ENCODE measurements around the gene STYXL2. TPM values are rescaled to one million over a fixed set of nuclear protein-coding genes. Genes with fewer than 3 reads are reported as not detected.

Gene STYXL2
- total and polyA plus RNA-seq, 9 of the 15 experiments (the other 6 are each of a cell fraction or from before 2014, with no cell fraction given) = not detected

DNA sequence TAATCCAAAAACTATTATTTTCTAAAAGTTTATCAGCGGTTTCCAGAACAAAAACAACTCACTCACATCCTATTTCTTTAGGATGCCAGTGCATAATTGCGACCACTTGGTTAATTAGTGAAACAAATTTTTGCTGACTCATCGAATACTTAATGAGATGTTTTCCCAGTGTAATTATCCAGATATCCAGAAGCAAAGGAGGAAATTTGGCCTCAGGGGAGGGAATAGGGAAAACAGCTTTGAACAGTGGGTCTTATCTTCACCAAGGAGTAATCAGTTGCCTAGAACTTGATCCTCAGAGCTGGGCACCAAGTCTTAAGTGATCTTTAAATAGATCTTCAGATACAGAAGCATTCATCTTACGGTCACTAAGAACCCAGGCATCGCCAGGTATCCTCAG is 24.3 kb downstream of the STYXL2 start (continued):
- TF ChIP-seq YY1 (IDR thresholded peaks at IDR 0.05; ENCODE audit: borderline replicate concordance in 1 of 3, control insufficient read depth in 1 of 3, extremely low read depth in 1 of 3, insufficient read depth in 3 of 3, insufficient read length in 1 of 3, insufficient replicate concordance in 2 of 3, low read depth in 1 of 3, low read length in 2 of 3) = no peak
- no peak for TF ChIP-seq ZNF740 (CRISPR knock-in tag; IDR thresholded peaks at IDR 0.05)
- no peak for TF ChIP-seq ZNF740 (tag; IDR thresholded peaks at IDR 0.05)
- peak; percentile 99 for TF ChIP-seq MAFK (IDR thresholded peaks at IDR 0.05; ENCODE audit: low read length)
- TF ChIP-seq HLTF (IDR thresholded peaks at IDR 0.05) = no peak
- no peak for TF ChIP-seq ETV1 (tag; conservative IDR thresholded peaks at IDR 0.05; ENCODE audit: low read depth)
- TF ChIP-seq TCF7 (IDR thresholded peaks at IDR 0.05; ENCODE audit: borderline replicate concordance) = no peak
- TF ChIP-seq, protein P1, sequence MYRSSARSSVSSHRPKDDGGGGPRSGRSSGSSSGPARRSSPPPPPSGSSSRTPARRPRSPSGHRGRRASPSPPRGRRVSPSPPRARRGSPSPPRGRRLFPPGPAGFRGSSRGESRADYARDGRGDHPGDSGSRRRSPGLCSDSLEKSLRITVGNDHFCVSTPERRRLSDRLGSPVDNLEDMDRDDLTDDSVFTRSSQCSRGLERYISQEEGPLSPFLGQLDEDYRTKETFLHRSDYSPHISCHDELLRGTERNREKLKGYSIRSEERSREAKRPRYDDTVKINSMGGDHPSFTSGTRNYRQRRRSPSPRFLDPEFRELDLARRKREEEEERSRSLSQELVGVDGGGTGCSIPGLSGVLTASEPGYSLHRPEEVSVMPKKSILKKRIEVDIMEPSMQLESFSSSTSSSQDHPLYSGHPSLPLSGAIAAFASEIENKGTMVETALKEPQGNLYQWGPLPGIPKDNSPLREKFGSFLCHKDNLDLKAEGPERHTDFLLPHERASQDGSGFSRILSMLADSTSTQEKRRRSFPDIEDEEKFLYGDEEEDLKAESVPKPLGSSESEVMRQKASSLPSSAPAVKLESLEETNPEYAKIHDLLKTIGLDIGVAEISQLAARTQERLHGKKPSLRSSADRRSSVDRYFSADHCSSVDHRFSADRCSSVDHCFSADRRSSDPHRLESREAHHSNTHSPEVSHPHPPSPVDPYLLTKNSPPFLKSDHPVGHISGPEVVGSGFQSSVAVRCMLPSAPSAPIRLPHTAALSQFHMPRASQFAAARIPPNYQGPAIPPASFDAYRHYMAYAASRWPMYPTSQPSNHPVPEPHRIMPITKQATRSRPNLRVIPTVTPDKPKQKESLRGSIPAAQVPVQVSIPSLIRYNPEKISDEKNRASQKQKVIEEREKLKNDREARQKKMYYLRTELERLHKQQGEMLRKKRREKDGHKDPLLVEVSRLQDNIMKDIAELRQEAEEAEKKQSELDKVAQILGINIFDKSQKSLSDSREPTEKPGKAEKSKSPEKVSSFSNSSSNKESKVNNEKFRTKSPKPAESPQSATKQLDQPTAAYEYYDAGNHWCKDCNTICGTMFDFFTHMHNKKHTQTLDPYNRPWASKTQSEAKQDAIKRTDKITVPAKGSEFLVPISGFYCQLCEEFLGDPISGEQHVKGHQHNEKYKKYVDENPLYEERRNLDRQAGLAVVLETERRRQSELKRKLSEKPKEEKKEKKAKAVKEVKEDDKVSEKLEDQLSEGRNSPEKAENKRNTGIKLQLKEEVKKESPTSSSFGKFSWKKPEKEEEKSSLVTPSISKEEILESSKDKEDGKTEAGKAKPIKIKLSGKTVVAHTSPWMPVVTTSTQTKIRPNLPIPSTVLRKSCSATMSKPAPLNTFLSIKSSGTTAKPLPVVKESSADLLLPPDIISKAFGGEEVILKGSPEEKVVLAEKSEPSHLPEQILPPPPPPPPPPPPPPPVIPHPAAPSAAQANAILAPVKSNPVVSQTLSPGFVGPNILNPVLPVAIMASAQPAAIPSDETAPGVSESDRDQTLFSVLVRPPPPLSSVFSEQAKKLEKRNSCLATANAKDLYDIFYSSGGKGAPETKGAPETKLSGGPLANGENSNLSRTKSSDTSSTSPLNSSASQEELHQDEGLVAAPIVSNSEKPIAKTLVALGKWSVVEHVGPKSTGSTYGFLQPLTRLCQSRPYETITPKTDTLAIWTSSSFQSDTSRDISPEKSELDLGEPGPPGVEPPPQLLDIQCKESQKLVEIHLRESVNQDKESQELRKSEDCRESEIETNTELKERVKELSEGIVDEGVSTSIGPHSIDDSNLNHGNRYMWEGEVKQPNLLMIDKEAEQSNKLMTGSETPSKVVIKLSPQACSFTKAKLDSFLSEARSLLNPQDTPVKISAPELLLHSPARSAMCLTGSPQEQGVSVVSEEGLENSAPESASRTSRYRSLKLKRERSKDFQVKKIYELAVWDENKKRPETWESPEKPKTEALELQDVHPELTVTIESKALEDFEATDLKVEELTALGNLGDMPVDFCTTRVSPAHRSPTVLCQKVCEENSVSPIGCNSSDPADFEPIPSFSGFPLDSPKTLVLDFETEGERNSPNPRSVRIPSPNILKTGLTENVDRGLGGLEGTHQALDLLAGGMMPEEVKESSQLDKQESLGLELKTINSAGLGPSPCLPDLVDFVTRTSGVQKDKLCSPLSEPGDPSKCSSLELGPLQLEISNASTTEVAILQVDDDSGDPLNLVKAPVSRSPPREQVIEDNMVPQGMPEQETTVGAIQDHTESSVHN (IDR thresholded peaks at IDR 0.05; ENCODE audit: borderline replicate concordance in 1 of 2, low read depth in 1 of 2) = no peak
- TF ChIP-seq, protein P2, sequence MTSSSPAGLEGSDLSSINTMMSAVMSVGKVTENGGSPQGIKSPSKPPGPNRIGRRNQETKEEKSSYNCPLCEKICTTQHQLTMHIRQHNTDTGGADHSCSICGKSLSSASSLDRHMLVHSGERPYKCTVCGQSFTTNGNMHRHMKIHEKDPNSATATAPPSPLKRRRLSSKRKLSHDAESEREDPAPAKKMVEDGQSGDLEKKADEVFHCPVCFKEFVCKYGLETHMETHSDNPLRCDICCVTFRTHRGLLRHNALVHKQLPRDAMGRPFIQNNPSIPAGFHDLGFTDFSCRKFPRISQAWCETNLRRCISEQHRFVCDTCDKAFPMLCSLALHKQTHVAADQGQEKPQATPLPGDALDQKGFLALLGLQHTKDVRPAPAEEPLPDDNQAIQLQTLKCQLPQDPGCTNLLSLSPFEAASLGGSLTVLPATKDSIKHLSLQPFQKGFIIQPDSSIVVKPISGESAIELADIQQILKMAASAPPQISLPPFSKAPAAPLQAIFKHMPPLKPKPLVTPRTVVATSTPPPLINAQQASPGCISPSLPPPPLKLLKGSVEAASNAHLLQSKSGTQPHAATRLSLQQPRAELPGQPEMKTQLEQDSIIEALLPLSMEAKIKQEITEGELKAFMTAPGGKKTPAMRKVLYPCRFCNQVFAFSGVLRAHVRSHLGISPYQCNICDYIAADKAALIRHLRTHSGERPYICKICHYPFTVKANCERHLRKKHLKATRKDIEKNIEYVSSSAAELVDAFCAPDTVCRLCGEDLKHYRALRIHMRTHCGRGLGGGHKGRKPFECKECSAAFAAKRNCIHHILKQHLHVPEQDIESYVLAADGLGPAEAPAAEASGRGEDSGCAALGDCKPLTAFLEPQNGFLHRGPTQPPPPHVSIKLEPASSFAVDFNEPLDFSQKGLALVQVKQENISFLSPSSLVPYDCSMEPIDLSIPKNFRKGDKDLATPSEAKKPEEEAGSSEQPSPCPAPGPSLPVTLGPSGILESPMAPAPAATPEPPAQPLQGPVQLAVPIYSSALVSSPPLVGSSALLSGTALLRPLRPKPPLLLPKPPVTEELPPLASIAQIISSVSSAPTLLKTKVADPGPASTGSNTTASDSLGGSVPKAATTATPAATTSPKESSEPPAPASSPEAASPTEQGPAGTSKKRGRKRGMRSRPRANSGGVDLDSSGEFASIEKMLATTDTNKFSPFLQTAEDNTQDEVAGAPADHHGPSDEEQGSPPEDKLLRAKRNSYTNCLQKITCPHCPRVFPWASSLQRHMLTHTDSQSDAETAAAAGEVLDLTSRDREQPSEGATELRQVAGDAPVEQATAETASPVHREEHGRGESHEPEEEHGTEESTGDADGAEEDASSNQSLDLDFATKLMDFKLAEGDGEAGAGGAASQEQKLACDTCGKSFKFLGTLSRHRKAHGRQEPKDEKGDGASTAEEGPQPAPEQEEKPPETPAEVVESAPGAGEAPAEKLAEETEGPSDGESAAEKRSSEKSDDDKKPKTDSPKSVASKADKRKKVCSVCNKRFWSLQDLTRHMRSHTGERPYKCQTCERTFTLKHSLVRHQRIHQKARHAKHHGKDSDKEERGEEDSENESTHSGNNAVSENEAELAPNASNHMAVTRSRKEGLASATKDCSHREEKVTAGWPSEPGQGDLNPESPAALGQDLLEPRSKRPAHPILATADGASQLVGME (CRISPR knock-in tag; IDR thresholded peaks at IDR 0.05) = no peak
- no peak for TF ChIP-seq SMC3 (conservative IDR thresholded peaks at IDR 0.05; ENCODE audit: insufficient read depth, low read depth, low read length)
- no peak for TF ChIP-seq ZNF253 (CRISPR knock-in tag; conservative IDR thresholded peaks at IDR 0.05)
